MM.1S (cell line): ENCODE data around the gene SLC25A1.

ENCODE experiments used
- DNase-seq: peaks from one replicate; pipeline ENCODE4 v3.0.0-alpha.2; 2015
- H2AFZ ChIP-seq: fragments of 300-600 bp; sonication (generic); 2 replicates; pipeline ENCODE4 v1.6.0; 2016; ENCODE audit warnings: antibody characterized with exemption, low read length
- H3F3A ChIP-seq: fragments of 300-600 bp; sonication (generic); 2 replicates; pipeline ENCODE4 v1.6.1; 2016; ENCODE audit warnings: mild to moderate bottlenecking, antibody characterized with exemption, low read length, moderate library complexity, mixed read lengths; ENCODE audit not compliant: insufficient read depth
- H3K27ac ChIP-seq: fragments of 300-600 bp; sonication (generic); 2 replicates; pipeline ENCODE4 v1.5.1; 2016; ENCODE audit warnings: mild to moderate bottlenecking, low read length
- H3K27me3 ChIP-seq: fragments of 300-600 bp; sonication (generic); replicated peaks from 2 replicates; pipeline ENCODE4 v1.6.0; 2016; ENCODE audit warnings: low read length; ENCODE audit not compliant: insufficient read depth
- H3K36me3 ChIP-seq: fragments of 300-600 bp; sonication (generic); replicated peaks from 2 replicates; pipeline ENCODE4 v1.6.1; 2016; ENCODE audit warnings: mild to moderate bottlenecking, low read length, mixed read lengths; ENCODE audit not compliant: insufficient read depth
- H3K4me1 ChIP-seq: fragments of 300-600 bp; sonication (generic); 2 replicates; pipeline ENCODE4 v1.6.1; 2016; ENCODE audit warnings: low read length, mixed read lengths
- H3K4me2 ChIP-seq: fragments of 300-600 bp; sonication (generic); 2 replicates; pipeline ENCODE4 v1.6.0; 2016; ENCODE audit warnings: low read depth, low read length
- H3K4me3 ChIP-seq: fragments of 300-600 bp; sonication (generic); 2 replicates; pipeline ENCODE4 v1.5.1; 2016; ENCODE audit warnings: low read length, mixed read lengths
- H3K79me2 ChIP-seq: fragments of 300-600 bp; sonication (generic); 2 replicates; pipeline ENCODE4 v1.6.1; 2016; ENCODE audit warnings: mixed run types, low read length, mixed read lengths
- H3K9ac ChIP-seq: fragments of 300-600 bp; sonication (generic); 2 replicates; pipeline ENCODE4 v1.6.1; 2016; ENCODE audit warnings: low read length, mixed read lengths
- H3K9me2 ChIP-seq: fragments of 300-600 bp; sonication (generic); replicated peaks from 2 replicates; pipeline ENCODE4 v1.6.1; 2016; ENCODE audit warnings: mild to moderate bottlenecking, low read length, mixed read lengths; ENCODE audit not compliant: insufficient read depth
- H3K9me3 ChIP-seq: fragments of 300-600 bp; sonication (generic); replicated peaks from 2 replicates; pipeline ENCODE4 v1.6.1; 2016; ENCODE audit warnings: mild to moderate bottlenecking, low read length, mixed read lengths; ENCODE audit not compliant: insufficient read depth
- H4K20me1 ChIP-seq: fragments of 300-600 bp; sonication (generic); 2 replicates; pipeline ENCODE4 v1.6.1; 2016; ENCODE audit warnings: mild to moderate bottlenecking, low read length, moderate library complexity, mixed read lengths; ENCODE audit not compliant: insufficient read depth
- CTCF ChIP-seq: fragments of 300-600 bp; sonication (generic); IDR thresholded peaks from 2 replicates; pipeline ENCODE4 v1.5.1; 2016; ENCODE audit warnings: antibody characterized with exemption, low read length, mixed read lengths
- EZH2 ChIP-seq: fragments of 300-600 bp; sonication (generic); optimal IDR thresholded peaks from 2 replicates; pipeline ENCODE3; 2017; ENCODE audit warnings: low read depth, mild to moderate bottlenecking, antibody characterized with exemption, low read length, mixed read lengths
- EZH2phosphoT487 ChIP-seq: fragments of 300-600 bp; sonication (generic); IDR thresholded peaks from 2 replicates; pipeline ENCODE4 v1.6.1; 2018; ENCODE audit warnings: antibody characterized with exemption, low read length

Gene SLC25A1

GRCh38 chr22:19201130-19201868, 22.8 kb upstream of the SLC25A1 start:
- Histone ChIP-seq H3K9me2 (no peaks in the 10 kb centered on the region), H4K20me1 (no peaks in the 10 kb centered on the region), H3K36me3 (no peaks in the 10 kb centered on the region), H3K9me3 (no peaks in the 10 kb centered on the region), H3K4me1 (no peaks in the 10 kb centered on the region), H3K4me2 (no peak overlapping the region), H2AFZ (no peak overlapping the region), H3F3A (no peaks in the 10 kb centered on the region), H3K27ac (no peak overlapping the region), H3K79me2 (no peaks in the 10 kb centered on the region), H3K4me3 (no peak overlapping the region), H3K9ac (no peak overlapping the region), H3K27me3 (peaks cover 6% of the 10 kb centered on the region; the same call in 1 of the 2 replicates)
- no peak for DNase-seq
- TF ChIP-seq EZH2phosphoT487 (no peak), CTCF (no peak), EZH2 (no peak)

DNA sequence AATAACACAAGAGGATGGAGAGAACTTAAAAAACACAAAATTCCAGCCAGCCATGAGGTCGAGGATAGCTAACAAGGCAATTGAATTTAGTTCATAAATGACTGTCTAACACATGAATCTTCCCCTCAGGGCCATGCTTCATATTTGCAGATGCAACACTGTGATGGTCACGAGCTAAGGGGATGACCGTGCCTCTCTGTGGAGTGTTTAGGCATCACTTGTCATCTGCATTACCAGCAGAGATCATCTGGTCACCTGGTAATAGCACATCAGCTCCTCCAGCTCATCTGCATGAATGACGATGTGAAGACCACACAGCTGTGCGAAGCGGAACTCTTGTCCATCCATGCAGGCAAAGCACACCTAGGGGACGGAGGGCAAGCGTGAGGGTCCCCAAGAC, 20.9 kb upstream of the SLC25A1 start:
- H3K36me3 ChIP-seq, result no peaks in the 10 kb centered on the region
- H3F3A ChIP-seq, result no peaks in the 10 kb centered on the region
- no peak for DNase-seq
- no peak for TF ChIP-seq CTCF
- no peak for TF ChIP-seq EZH2
- no peak for TF ChIP-seq EZH2phosphoT487
- H3K79me2 ChIP-seq, result no peaks in the 10 kb centered on the region
- H3K27me3 ChIP-seq, result peaks cover 6% of the 10 kb centered on the region; the same call in 1 of the 2 replicates
- H4K20me1 ChIP-seq, result no peaks in the 10 kb centered on the region
- H3K4me2 ChIP-seq, result no peak overlapping the region
- H3K9me2 ChIP-seq, result no peaks in the 10 kb centered on the region
- no peak overlapping the region for H3K4me3 ChIP-seq
- H3K9ac ChIP-seq, result no peak overlapping the region
- no peaks in the 10 kb centered on the region for H3K9me3 ChIP-seq
- no peak overlapping the region for H2AFZ ChIP-seq
- no peak overlapping the region for H3K27ac ChIP-seq
- H3K4me1 ChIP-seq, result no peaks in the 10 kb centered on the region

DNA sequence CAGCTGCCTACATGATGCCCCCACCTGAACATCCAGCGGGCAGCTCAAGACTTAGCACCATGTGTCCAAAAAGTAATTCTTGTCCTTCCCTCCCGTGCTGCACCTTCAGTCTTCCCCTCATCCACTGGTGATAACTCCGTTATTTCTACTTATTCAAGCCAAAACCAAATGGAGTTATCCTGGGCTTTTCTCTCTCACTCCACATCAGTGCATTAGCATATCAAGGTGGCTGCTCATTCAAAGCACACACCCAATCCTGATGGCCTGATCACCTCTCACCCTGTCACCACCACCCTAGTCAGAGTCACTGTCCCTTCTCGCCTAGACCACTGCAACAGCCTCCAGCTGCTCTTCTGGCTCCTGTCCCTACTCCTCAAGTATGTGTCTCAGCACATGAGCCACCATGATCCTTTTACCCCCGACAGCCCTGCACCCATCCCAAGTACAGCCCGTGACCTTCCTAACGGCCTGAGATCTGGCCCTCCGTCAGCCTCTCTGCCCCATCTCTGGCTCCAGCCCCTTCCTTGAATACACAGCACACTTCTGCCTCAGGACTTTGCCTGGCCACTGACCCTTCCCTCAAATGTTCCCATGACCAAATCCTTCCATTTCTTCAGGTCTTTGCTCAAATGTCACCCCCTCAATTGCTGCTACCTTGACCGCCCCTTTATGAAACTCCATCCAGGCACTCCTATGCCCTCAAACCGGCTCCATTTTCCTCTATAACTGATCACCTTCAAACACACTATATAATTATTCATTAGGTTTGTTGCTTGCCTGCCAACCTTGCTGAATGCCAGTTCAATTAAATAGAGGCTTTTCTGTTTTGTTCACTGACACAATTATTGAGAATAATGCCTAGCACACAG, 19.7 kb upstream of the SLC25A1 start:
- Histone ChIP-seq H3K4me1 (no peaks in the 10 kb centered on the region), H3K9me2 (no peaks in the 10 kb centered on the region), H3K9ac (no peak overlapping the region), H3K27me3 (no peaks in the 10 kb centered on the region), H3K4me2 (no peak overlapping the region), H3K9me3 (no peaks in the 10 kb centered on the region), H3K4me3 (no peak overlapping the region), H3K27ac (no peak overlapping the region), H3F3A (no peaks in the 10 kb centered on the region), H3K36me3 (no peaks in the 10 kb centered on the region), H2AFZ (no peak overlapping the region), H3K79me2 (no peaks in the 10 kb centered on the region), H4K20me1 (no peaks in the 10 kb centered on the region)
- no peak for DNase-seq
- TF ChIP-seq EZH2, result no peak
- TF ChIP-seq CTCF, result no peak
- no peak for TF ChIP-seq EZH2phosphoT487
